ENCODE data around the gene FEM1A. TPM values are rescaled to one million over a fixed set of nuclear protein-coding genes. Genes with fewer than 3 reads are reported as not detected.

FEM1A gene
- total RNA-seq, 4 donors from 2014 or later, result 14.1 to 23.9 (median 15.3) TPM

GRCh38 chr19:4758082-4758481 is 33.5 kb upstream of the FEM1A start:
- no peak overlapping the region for H3K4me3 ChIP-seq
- peaks cover 0 to 19% (median 3%) of the 10 kb centered on the region in 3 donors for H3K4me1 ChIP-seq
- no peak for TF ChIP-seq POLR2AphosphoS5 (IDR thresholded peaks at IDR 0.05)
- TF ChIP-seq CTCF (IDR thresholded peaks at IDR 0.05), result no peak
- TF ChIP-seq EP300 (IDR thresholded peaks at IDR 0.05), result no peak
- TF ChIP-seq POLR2A (IDR thresholded peaks at IDR 0.05), result no peak
- H3K9me3 ChIP-seq, result peaks cover 0 to 10% (median 0%) of the 10 kb centered on the region in 3 donors
- no peak overlapping the region for H3K27ac ChIP-seq
- H3K36me3 ChIP-seq, result no peaks in the 10 kb centered on the region
- 57 to 69% methylated on average over 3 to 4 of the region's 4 CpGs for WGBS, 2 donors (ENCODE audit: low coverage in 1 of 2)
- no peak for ATAC-seq
- peaks cover 28% of the 10 kb centered on the region for H3K27me3 ChIP-seq

- Histone ChIP-seq H3K9me3 (peaks cover 0 to 10% (median 0%) of the 10 kb centered on the region in 3 donors), H3K27ac (no peak overlapping the region), H3K27me3 (peaks cover 34% of the 10 kb centered on the region), H3K4me1 (peaks cover 0 to 19% (median 3%) of the 10 kb centered on the region in 3 donors), H3K36me3 (no peaks in the 10 kb centered on the region), H3K4me3 (no peak overlapping the region)
- TF ChIP-seq POLR2A (IDR thresholded peaks at IDR 0.05) (no peak), EP300 (IDR thresholded peaks at IDR 0.05) (no peak), POLR2AphosphoS5 (IDR thresholded peaks at IDR 0.05) (no peak), CTCF (IDR thresholded peaks at IDR 0.05) (no peak)
- WGBS, 2 donors (ENCODE audit: low coverage in 1 of 2), result 57 to 64% methylated on average over 4 to 5 of the region's 5 CpGs
- no peak for ATAC-seq
Observed at GRCh38 chr19:4758659-4759058, 32.9 kb upstream of the FEM1A start.

GRCh38 chr19:4759388-4760284 is 31.9 kb upstream of the FEM1A start:
- peak; percentile 88 for ATAC-seq
- WGBS, 2 donors (ENCODE audit: low coverage in 1 of 2), result 0 to 6% methylated on average over 6 to 11 of the region's 53 CpGs

GRCh38 chr19:4760285-4760650 is 31.3 kb upstream of the FEM1A start:
- 27 to 31% methylated on average over 6 to 8 of the region's 10 CpGs for WGBS, 2 donors (ENCODE audit: low coverage in 1 of 2)
- Histone ChIP-seq H3K27me3 (peaks cover 43% of the 10 kb centered on the region), H3K9me3 (peaks cover 0 to 10% (median 0%) of the 10 kb centered on the region in 3 donors), H3K27ac (no peak overlapping the region), H3K4me3 (peak overlapping the region in 1 of 2 donors; percentile 38), H3K36me3 (no peaks in the 10 kb centered on the region), H3K4me1 (peaks cover 0 to 19% (median 3%) of the 10 kb centered on the region in 3 donors)
- no peak for TF ChIP-seq CTCF (IDR thresholded peaks at IDR 0.05)
- no peak for TF ChIP-seq POLR2AphosphoS5 (IDR thresholded peaks at IDR 0.05)
- no peak for TF ChIP-seq EP300 (IDR thresholded peaks at IDR 0.05)
- no peak for TF ChIP-seq POLR2A (IDR thresholded peaks at IDR 0.05)
- ATAC-seq, result no peak

More at GRCh38 chr19:4759388-4760284, 31.9 kb upstream of the FEM1A start:
- Histone ChIP-seq H3K4me1 (peaks cover 0 to 19% (median 3%) of the 10 kb centered on the region in 3 donors), H3K36me3 (no peaks in the 10 kb centered on the region), H3K9me3 (peaks cover 0 to 10% (median 0%) of the 10 kb centered on the region in 3 donors), H3K27ac (no peak overlapping the region), H3K27me3 (peaks cover 43% of the 10 kb centered on the region), H3K4me3 (peak overlapping the region in 1 of 2 donors; percentile 38)
- no peak for TF ChIP-seq POLR2A (IDR thresholded peaks at IDR 0.05)
- TF ChIP-seq CTCF (IDR thresholded peaks at IDR 0.05), result no peak
- TF ChIP-seq POLR2AphosphoS5 (IDR thresholded peaks at IDR 0.05), result no peak
- TF ChIP-seq EP300 (IDR thresholded peaks at IDR 0.05), result no peak

Data from gastroesophageal sphincter (tissue), 4 donors.